Colonic mucosa (tissue), 4 donors: ENCODE measurements around the gene SRR. TPM values are rescaled to one million over a fixed set of nuclear protein-coding genes. Genes with fewer than 3 reads are reported as not detected.
"Not testable (repeated sequence)": the region's sequence is repeated elsewhere in the genome, so short reads cannot be mapped to it uniquely, and the experiment has no call there.

ENCODE experiments used
- DNase-seq: peaks from one replicate; pipeline ENCODE4 v3.0.0-alpha.2; 2020
- H3K27ac ChIP-seq: fragments of 200-600 bp; one replicate; pipeline ENCODE4 v1.8.0; 2021
- H3K27me3 ChIP-seq: fragments of 200-600 bp; one replicate; pipeline ENCODE4 v1.8.0; 2021
- H3K36me3 ChIP-seq: fragments of 200-600 bp; one replicate; pipeline ENCODE4 v1.8.0; 2021
- H3K4me1 ChIP-seq: fragments of 200-600 bp; one replicate; pipeline ENCODE4 v1.8.0; 2021; ENCODE audit warnings: mild to moderate bottlenecking
- H3K4me3 ChIP-seq: fragments of 200-600 bp; one replicate; pipeline ENCODE4 v1.8.0; 2021
- H3K9ac ChIP-seq, 2 donors: one replicate each; pipeline ENCODE4 v1.7.0; 2013; ENCODE audit warnings: control low read depth in 2 of 2, low read depth in 2 of 2, low read length in 2 of 2
- H3K9me3 ChIP-seq: fragments of 200-600 bp; one replicate; pipeline ENCODE4 v1.8.0; 2021
- CTCF ChIP-seq: fragments of 200-600 bp; IDR thresholded peaks from one replicate; pipeline ENCODE4 v1.8.0; 2022; ENCODE audit warnings: antibody characterized with exemption, mild to moderate bottlenecking
- intact Hi-C: fragments of 100-400 bp; cut with DNase I; formaldehyde crosslinking; loops from one replicate; pipeline ENCODE4 v1.14.1; 2022
- total RNA-seq, 2 donors: library from RNA; stranded (reverse); fragmentation: NEBNext Ultra II Directional in 1 of 2; extraction: Animal tissue kit (Norgen Biotek cat#: 25700) in 1 of 2; gene quantifications; one replicate each; pipeline ENCODE4 v1.2.1, GENCODE V29; 2021
- donor health status: healthy.
- donor health status: DM: no; HTN: no; CAD: no.
- donor health status: DM: no; HTN: no; CAD: no.

The SRR gene
- total RNA-seq, 2 donors from 2014 or later = 9.0 to 11.0 TPM

- intact Hi-C loops = no loop called here
- Histone ChIP-seq H3K9ac (no peak overlapping the region), H3K4me3 (no peak overlapping the region), H3K36me3 (no peaks in the 10 kb centered on the region), H3K27me3 (no peaks in the 10 kb centered on the region), H3K27ac (no peak overlapping the region), H3K9me3 (no peaks in the 10 kb centered on the region), H3K4me1 (no peaks in the 10 kb centered on the region)
- TF ChIP-seq CTCF = no peak
- DNase-seq = no peak
Measured at GRCh38 chr17:2309338-2310154, 5.8 kb downstream of the SRR start.

GRCh38 chr17:2312736-2313135 lies 9.0 kb downstream of the SRR start:
- Histone ChIP-seq H3K27ac (no peak overlapping the region), H3K9ac (no peak overlapping the region), H3K4me3 (no peak overlapping the region), H3K9me3 (no peaks in the 10 kb centered on the region), H3K27me3 (no peaks in the 10 kb centered on the region), H3K36me3 (no peaks in the 10 kb centered on the region), H3K4me1 (no peaks in the 10 kb centered on the region)
- intact Hi-C loops = no loop called here
- no peak for TF ChIP-seq CTCF
- DNase-seq = no peak

- H3K9ac ChIP-seq, intact Hi-C loops, DNase-seq, H3K27me3 ChIP-seq, H3K36me3 ChIP-seq, H3K4me1 ChIP-seq, H3K4me3 ChIP-seq, H3K27ac ChIP-seq, H3K9me3 ChIP-seq: not testable (repeated sequence)
Measured at GRCh38 chr17:2316916-2317205, 13.1 kb downstream of the SRR start.

- no peak overlapping the region for H3K4me3 ChIP-seq
- intact Hi-C loops = no loop called here
- no peak for TF ChIP-seq CTCF
- no peaks in the 10 kb centered on the region for H3K36me3 ChIP-seq
- no peaks in the 10 kb centered on the region for H3K9me3 ChIP-seq
- no peak overlapping the region for H3K27ac ChIP-seq
- no peak for DNase-seq
- H3K9ac ChIP-seq = no peak overlapping the region
- H3K27me3 ChIP-seq = no peaks in the 10 kb centered on the region
- no peaks in the 10 kb centered on the region for H3K4me1 ChIP-seq
Measured at GRCh38 chr17:2317796-2318195, 14.0 kb downstream of the SRR start.

- no peak overlapping the region for H3K27ac ChIP-seq
- H3K36me3 ChIP-seq = peaks cover 3% of the 10 kb centered on the region
- no peaks in the 10 kb centered on the region for H3K9me3 ChIP-seq
- no peaks in the 10 kb centered on the region for H3K4me1 ChIP-seq
- H3K9ac ChIP-seq = no peak overlapping the region
- no peak for DNase-seq
- H3K27me3 ChIP-seq = no peaks in the 10 kb centered on the region
- intact Hi-C loops = no loop called here
- H3K4me3 ChIP-seq = no peak overlapping the region
- no peak for TF ChIP-seq CTCF
Measured at GRCh38 chr17:2319051-2319450, 15.3 kb downstream of the SRR start.

- Histone ChIP-seq H3K4me1 (no peaks in the 10 kb centered on the region), H3K9me3 (no peaks in the 10 kb centered on the region), H3K27me3 (no peaks in the 10 kb centered on the region), H3K9ac (no peak overlapping the region), H3K4me3 (no peak overlapping the region), H3K27ac (no peak overlapping the region), H3K36me3 (peaks cover 12% of the 10 kb centered on the region)
- DNase-seq = no peak
- TF ChIP-seq CTCF = no peak
- intact Hi-C loops = no loop called here
Measured at GRCh38 chr17:2321399-2321798, 17.6 kb downstream of the SRR start.
